Neural cell (in vitro differentiated cells): ENCODE results near the gene PLA2G12B.

Source experiments
- CTCF ChIP-seq: fragments of 450-650 bp; IDR thresholded peaks from 2 replicates; pipeline ENCODE4 v1.5.1; 2014; ENCODE audit warnings: antibody characterized with exemption, mild to moderate bottlenecking, moderate library complexity; ENCODE audit not compliant: poor library complexity, severe bottlenecking
- EP300 ChIP-seq: fragments of 450-650 bp; conservative IDR thresholded peaks from 2 replicates; pipeline ENCODE4 v1.6.1; 2014; ENCODE audit warnings: antibody characterized with exemption, mild to moderate bottlenecking, moderate library complexity; ENCODE audit not compliant: poor library complexity, severe bottlenecking
- EZH2 ChIP-seq: fragments of 200-600, 300-800 bp; shearing (Covaris generic), sonication (generic); IDR thresholded peaks from 2 replicates; pipeline ENCODE4 v1.6.1; 2014; ENCODE audit warnings: antibody characterized with exemption, low read length, borderline replicate concordance, mild to moderate bottlenecking; ENCODE audit not compliant: insufficient read depth, poor library complexity, severe bottlenecking
- MXI1 ChIP-seq: fragments of 450-650 bp; conservative IDR thresholded peaks from 2 replicates; pipeline ENCODE4 v1.6.1; 2014; ENCODE audit warnings: antibody characterized with exemption, mild to moderate bottlenecking; ENCODE audit not compliant: poor library complexity, severe bottlenecking
- POLR2AphosphoS5 ChIP-seq: IDR thresholded peaks from 2 replicates; pipeline ENCODE4 v1.6.1; 2012
- RAD21 ChIP-seq: fragments of 450-650 bp; conservative IDR thresholded peaks from 2 replicates; pipeline ENCODE4 v1.6.1; 2014; ENCODE audit warnings: antibody characterized with exemption, mild to moderate bottlenecking, moderate library complexity
- REST ChIP-seq: IDR thresholded peaks from 2 replicates; pipeline ENCODE4 v1.6.1; 2012; ENCODE audit warnings: borderline replicate concordance
- SMC3 ChIP-seq: fragments of 450-650 bp; conservative IDR thresholded peaks from 2 replicates; pipeline ENCODE4 v1.6.1; 2014; ENCODE audit warnings: antibody characterized with exemption, mild to moderate bottlenecking, moderate library complexity; ENCODE audit not compliant: poor library complexity
- TAF1 ChIP-seq: IDR thresholded peaks from 2 replicates; pipeline ENCODE4 v1.6.1; 2012; ENCODE audit warnings: low read depth

GRCh38 chr10:72943498-72944234, 10.9 kb downstream of the PLA2G12B start:
- TF ChIP-seq CTCF (no peak), MXI1 (no peak), RAD21 (no peak), EP300 (no peak), EZH2 (no peak), REST (no peak), SMC3 (no peak), POLR2AphosphoS5 (no peak), TAF1 (no peak)
